Hepatocyte (in vitro differentiated cells): ENCODE results near the gene INIP. TPM values are rescaled to one million over a fixed set of nuclear protein-coding genes. Genes with fewer than 3 reads are reported as not detected.
"Not testable (repeated sequence)": the region's sequence is repeated elsewhere in the genome, so short reads cannot be mapped to it uniquely, and the experiment has no call there.

Experiments used
- DNase-seq: peaks from one replicate; pipeline ENCODE4 v3.0.0-alpha.2; 2016; ENCODE audit warnings: low spot score
- H2AFZ ChIP-seq: fragments of 200-600 bp; sonication (generic); 2 replicates; pipeline ENCODE4 v1.6.0; 2016; ENCODE audit warnings: antibody characterized with exemption, mild to moderate bottlenecking
- H3K27ac ChIP-seq: fragments of 200-600 bp; sonication (generic); 2 replicates; pipeline ENCODE4 v1.5.1; 2016; ENCODE audit warnings: mild to moderate bottlenecking
- H3K27me3 ChIP-seq: fragments of 200-600 bp; sonication (generic); 2 replicates; pipeline ENCODE4 v1.6.1; 2016
- H3K36me3 ChIP-seq: fragments of 200-600 bp; sonication (generic); replicated peaks from 2 replicates; pipeline ENCODE4 v1.5.1; 2016; ENCODE audit warnings: low read depth; ENCODE audit not compliant: insufficient read depth
- H3K4me1 ChIP-seq: fragments of 200-600 bp; sonication (generic); 2 replicates; pipeline ENCODE4 v1.5.1; 2016; ENCODE audit warnings: mild to moderate bottlenecking, moderate library complexity; ENCODE audit not compliant: insufficient read depth
- H3K4me2 ChIP-seq: fragments of 200-600 bp; sonication (generic); 2 replicates; pipeline ENCODE4 v1.6.0; 2016
- H3K4me3 ChIP-seq: fragments of 200-600 bp; sonication (generic); 2 replicates; pipeline ENCODE4 v1.5.1; 2016; ENCODE audit warnings: mild to moderate bottlenecking
- H3K79me2 ChIP-seq: fragments of 200-600 bp; sonication (generic); 2 replicates; pipeline ENCODE4 v1.6.0; 2017; ENCODE audit warnings: mild to moderate bottlenecking
- H3K9me2 ChIP-seq: fragments of 200-600 bp; sonication (generic); replicated peaks from 2 replicates; pipeline ENCODE4 v1.6.0; 2017; ENCODE audit warnings: mild to moderate bottlenecking; ENCODE audit not compliant: insufficient read depth
- H3K9me3 ChIP-seq: fragments of 200-600 bp; sonication (generic); 2 replicates; pipeline ENCODE4 v1.5.1; 2016; ENCODE audit warnings: low read depth, mild to moderate bottlenecking
- H4K20me1 ChIP-seq: fragments of 200-600 bp; sonication (generic); 2 replicates; pipeline ENCODE4 v1.6.0; 2016; ENCODE audit warnings: mild to moderate bottlenecking; ENCODE audit not compliant: insufficient read depth, poor library complexity, severe bottlenecking
- EZH2 ChIP-seq: fragments of 200-600 bp; sonication (generic); IDR thresholded peaks from 2 replicates; pipeline ENCODE4 v1.6.1; 2016; ENCODE audit warnings: antibody characterized with exemption, mild to moderate bottlenecking, borderline replicate concordance
- EZH2phosphoT487 ChIP-seq: fragments of 200-600 bp; sonication (generic); IDR thresholded peaks from one replicate; pipeline ENCODE4 v1.6.1; 2018; ENCODE audit warnings: antibody characterized with exemption, mild to moderate bottlenecking, low read depth, moderate library complexity; ENCODE audit not compliant: unreplicated experiment, severe bottlenecking
- WGBS: methylation state at CpG from one replicate; pipeline ENCODE4 v1.1.6; 2016; ENCODE audit warnings: low lambda C conversion rate; ENCODE audit errors: missing lambda C conversion rate; 5-methylcytosine and 5-hydroxymethylcytosine counted together
- polyA plus RNA-seq: library from polyadenylated mRNA; unstranded; fragments of >200 nt; fragmentation: Nextera tagmentation; extraction: Ambion mirVana; gene quantifications from 2 replicates; pipeline ENCODE4 v1.2.1, GENCODE V29; 2016
- total RNA-seq: library from RNA; depleted of rRNA; stranded (reverse); fragments of >200 nt; gene quantifications from 2 replicates; pipeline ENCODE4 v1.2.3, GENCODE V29; 2014
- TF ChIP-seq, protein P1 (sequence below): fragments of 200-600 bp; sonication (generic); IDR thresholded peaks from 2 replicates; pipeline ENCODE4 v1.5.1; 2016; ENCODE audit warnings: antibody characterized with exemption, mild to moderate bottlenecking; ENCODE audit not compliant: poor library complexity

The INIP gene
- total and polyA plus RNA-seq, 2 experiments from 2014 or later = 19.3 to 37.4 TPM

DNA sequence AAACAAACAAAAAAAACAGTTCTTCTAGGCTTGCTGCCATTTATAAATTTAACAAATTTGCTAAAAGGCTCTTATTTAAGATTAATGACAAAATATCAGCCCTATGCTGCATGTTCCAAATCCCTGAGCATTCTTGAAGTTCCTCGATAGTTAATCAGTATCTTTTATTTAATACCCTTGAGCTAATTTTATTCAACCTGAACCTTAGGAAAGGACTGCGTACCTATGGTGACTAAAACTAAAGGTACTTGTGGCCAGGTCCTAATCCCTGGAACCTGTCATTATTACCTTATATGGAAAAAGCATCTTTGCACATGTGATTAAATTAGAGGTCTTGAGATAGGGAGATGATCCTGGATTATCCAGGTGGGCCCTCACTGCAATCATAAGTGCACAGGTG, 10.5 kb upstream of the INIP start:
- Histone ChIP-seq H3K4me1 (peaks cover 4% of the 10 kb centered on the region), H3K4me3 (no peak overlapping the region), H3K27ac (no peak overlapping the region), H3K79me2 (no peaks in the 10 kb centered on the region), H3K27me3 (no peaks in the 10 kb centered on the region), H3K36me3 (no peaks in the 10 kb centered on the region), H3K9me3 (no peaks in the 10 kb centered on the region), H4K20me1 (no peaks in the 10 kb centered on the region), H2AFZ (no peak overlapping the region), H3K4me2 (no peak overlapping the region), H3K9me2 (no peaks in the 10 kb centered on the region)
- TF ChIP-seq EZH2 (no peak), EZH2phosphoT487 (no peak)
- TF ChIP-seq, protein P1, sequence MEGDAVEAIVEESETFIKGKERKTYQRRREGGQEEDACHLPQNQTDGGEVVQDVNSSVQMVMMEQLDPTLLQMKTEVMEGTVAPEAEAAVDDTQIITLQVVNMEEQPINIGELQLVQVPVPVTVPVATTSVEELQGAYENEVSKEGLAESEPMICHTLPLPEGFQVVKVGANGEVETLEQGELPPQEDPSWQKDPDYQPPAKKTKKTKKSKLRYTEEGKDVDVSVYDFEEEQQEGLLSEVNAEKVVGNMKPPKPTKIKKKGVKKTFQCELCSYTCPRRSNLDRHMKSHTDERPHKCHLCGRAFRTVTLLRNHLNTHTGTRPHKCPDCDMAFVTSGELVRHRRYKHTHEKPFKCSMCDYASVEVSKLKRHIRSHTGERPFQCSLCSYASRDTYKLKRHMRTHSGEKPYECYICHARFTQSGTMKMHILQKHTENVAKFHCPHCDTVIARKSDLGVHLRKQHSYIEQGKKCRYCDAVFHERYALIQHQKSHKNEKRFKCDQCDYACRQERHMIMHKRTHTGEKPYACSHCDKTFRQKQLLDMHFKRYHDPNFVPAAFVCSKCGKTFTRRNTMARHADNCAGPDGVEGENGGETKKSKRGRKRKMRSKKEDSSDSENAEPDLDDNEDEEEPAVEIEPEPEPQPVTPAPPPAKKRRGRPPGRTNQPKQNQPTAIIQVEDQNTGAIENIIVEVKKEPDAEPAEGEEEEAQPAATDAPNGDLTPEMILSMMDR = no peak
- 89% methylated on average over 2 of the region's 2 CpGs for WGBS
- no peak for DNase-seq

DNA sequence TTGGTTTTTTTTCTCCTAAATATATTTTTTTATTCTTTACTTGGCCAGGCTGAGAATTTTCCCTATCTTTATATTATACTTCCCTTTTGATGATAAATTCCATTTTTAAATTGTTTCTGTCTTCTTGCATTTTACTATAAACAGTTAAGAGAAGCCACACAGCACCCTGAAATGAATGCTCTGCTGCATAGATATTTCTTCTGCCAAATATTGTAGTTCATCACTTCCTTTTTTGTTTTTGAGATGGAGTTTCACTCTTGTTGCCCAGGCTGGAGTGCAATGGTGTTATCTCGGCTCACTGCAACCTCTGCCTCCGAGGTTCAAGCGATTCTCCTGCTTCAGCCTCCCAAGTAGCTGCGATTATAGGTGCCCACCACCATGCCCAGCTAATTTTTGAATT, 8.5 kb upstream of the INIP start:
- Histone ChIP-seq H3K4me3 (no peak overlapping the region), H2AFZ (no peak overlapping the region), H3K27me3 (no peaks in the 10 kb centered on the region), H3K4me2 (no peak overlapping the region), H3K9me2 (no peaks in the 10 kb centered on the region), H3K27ac (no peak overlapping the region), H3K36me3 (no peaks in the 10 kb centered on the region), H3K9me3 (no peaks in the 10 kb centered on the region), H3K4me1 (peaks cover 2% of the 10 kb centered on the region), H4K20me1 (no peaks in the 10 kb centered on the region), H3K79me2 (no peaks in the 10 kb centered on the region)
- TF ChIP-seq EZH2 (no peak), EZH2phosphoT487 (no peak)
- TF ChIP-seq, protein P1 = no peak
- WGBS = 90% methylated on average over 4 of the region's 4 CpGs
- DNase-seq = no peak

DNA sequence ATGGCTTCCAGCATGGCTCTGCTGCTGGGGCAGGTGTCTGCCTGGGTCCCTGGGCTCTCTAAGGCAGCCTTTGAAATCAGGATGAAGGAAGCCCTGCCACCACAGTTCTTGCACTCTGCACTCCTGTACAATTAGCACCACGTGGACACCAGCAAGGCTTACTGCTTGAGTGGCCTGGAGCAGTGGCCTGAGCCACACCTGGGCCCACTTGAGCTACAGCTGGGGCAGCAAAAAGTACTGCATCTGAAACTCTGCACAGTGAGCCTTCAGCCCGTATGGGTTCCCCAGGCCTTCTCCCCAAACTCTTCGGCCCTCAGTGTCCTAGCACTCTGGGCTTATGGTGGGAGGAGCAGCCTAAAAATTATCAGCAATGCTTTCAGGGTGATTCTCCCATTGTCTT, 8.0 kb upstream of the INIP start:
- DNase-seq = no peak
- 77% methylated on average over 3 of the region's 3 CpGs for WGBS
- TF ChIP-seq, protein P1 = no peak
- TF ChIP-seq EZH2 = no peak
- TF ChIP-seq EZH2phosphoT487 = no peak

DNA sequence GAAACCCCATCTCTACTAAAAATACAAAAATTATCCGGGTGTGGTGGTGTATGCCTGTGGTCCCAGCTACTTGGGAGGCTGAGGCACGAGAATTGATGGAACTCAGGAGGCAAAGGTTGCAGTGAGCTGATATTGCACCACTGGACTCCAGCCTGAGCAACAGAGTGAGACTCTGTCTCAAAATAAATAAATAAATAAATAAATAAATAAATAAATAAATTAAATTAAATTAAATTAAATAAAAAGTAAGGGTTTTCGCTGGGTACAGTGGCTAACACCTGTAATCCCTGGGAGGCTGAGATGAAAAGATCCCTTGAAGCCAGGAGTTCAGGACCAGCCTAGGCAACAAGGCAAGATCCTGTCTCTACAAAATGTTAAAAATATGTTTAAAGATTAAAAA, 4.8 kb upstream of the INIP start:
- H3K79me2 ChIP-seq, H3K9me3 ChIP-seq, H3K27ac ChIP-seq, H3K4me3 ChIP-seq, H3K36me3 ChIP-seq, H3K4me2 ChIP-seq, H3K4me1 ChIP-seq, H2AFZ ChIP-seq, H3K9me2 ChIP-seq, DNase-seq, H3K27me3 ChIP-seq, H4K20me1 ChIP-seq: not testable (repeated sequence)
- 88% methylated on average over 3 of the region's 3 CpGs for WGBS

More for the DNA sequence above, 8.0 kb upstream of the INIP start:
- H3K36me3 ChIP-seq = no peaks in the 10 kb centered on the region
- no peaks in the 10 kb centered on the region for H3K79me2 ChIP-seq
- H3K9me3 ChIP-seq = no peaks in the 10 kb centered on the region
- H3K27ac ChIP-seq = no peak overlapping the region
- no peaks in the 10 kb centered on the region for H3K9me2 ChIP-seq
- no peaks in the 10 kb centered on the region for H3K27me3 ChIP-seq
- H3K4me2 ChIP-seq = no peak overlapping the region
- no peaks in the 10 kb centered on the region for H4K20me1 ChIP-seq
- H3K4me1 ChIP-seq = no peaks in the 10 kb centered on the region
- no peak overlapping the region for H2AFZ ChIP-seq
- H3K4me3 ChIP-seq = no peak overlapping the region
